BLaER1 (cell line): ENCODE data around the gene TMPRSS6.

Experiments used
- H3K27ac ChIP-seq: shearing (Covaris generic); formaldehyde crosslinking; 2 replicates; pipeline ENCODE4 v1.8.1; 2022
- H3K27me3 ChIP-seq: shearing (Covaris generic); formaldehyde crosslinking; 2 replicates; pipeline ENCODE4 v1.8.1; 2022
- H3K36me3 ChIP-seq: shearing (Covaris generic); formaldehyde crosslinking; 2 replicates; pipeline ENCODE4 v1.8.1; 2022
- H3K4me1 ChIP-seq: shearing (Covaris generic); formaldehyde crosslinking; 2 replicates; pipeline ENCODE4 v1.8.1; 2022
- H3K4me2 ChIP-seq: shearing (Covaris generic); formaldehyde crosslinking; 2 replicates; pipeline ENCODE4 v1.8.1; 2022
- H3K4me3 ChIP-seq: shearing (Covaris generic); formaldehyde crosslinking; 2 replicates; pipeline ENCODE4 v1.8.1; 2022
- H3K9ac ChIP-seq: shearing (Covaris generic); formaldehyde crosslinking; 2 replicates; pipeline ENCODE4 v1.8.1; 2022
- H3K9me3 ChIP-seq: shearing (Covaris generic); formaldehyde crosslinking; 2 replicates; pipeline ENCODE4 v1.8.1; 2022
- H4K20me1 ChIP-seq: shearing (Covaris generic); formaldehyde crosslinking; 2 replicates; pipeline ENCODE4 v1.8.1; 2022
- Cebpa-rat ChIP-seq: shearing (Covaris generic); IDR thresholded peaks from 2 replicates; pipeline ENCODE4 v1.8.1; 2022

TMPRSS6 gene

GRCh38 chr22:37090920-37091695 is 18.4 kb downstream of the TMPRSS6 start:
- no peaks in the 10 kb centered on the region for H3K36me3 ChIP-seq
- H4K20me1 ChIP-seq: no peaks in the 10 kb centered on the region
- H3K27ac ChIP-seq: no peak overlapping the region
- no peak overlapping the region for H3K9ac ChIP-seq
- no peaks in the 10 kb centered on the region for H3K27me3 ChIP-seq
- no peaks in the 10 kb centered on the region for H3K9me3 ChIP-seq
- H3K4me2 ChIP-seq: no peak overlapping the region
- TF ChIP-seq Cebpa-rat: no peak
- H3K4me1 ChIP-seq: 0 out of 2 replicates have a peak, but pooled peaks cover 1% of the 10 kb centered on the region
- H3K4me3 ChIP-seq: no peak overlapping the region

GRCh38 chr22:37089434-37089833 is 20.1 kb downstream of the TMPRSS6 start:
- peaks cover 14% of the 10 kb centered on the region for H3K4me1 ChIP-seq
- H3K9me3 ChIP-seq: no peaks in the 10 kb centered on the region
- no peak overlapping the region for H3K9ac ChIP-seq
- no peak overlapping the region for H3K4me3 ChIP-seq
- H3K27ac ChIP-seq: no peak overlapping the region
- no peaks in the 10 kb centered on the region for H3K36me3 ChIP-seq
- no peak overlapping the region for H3K4me2 ChIP-seq
- no peak for TF ChIP-seq Cebpa-rat
- no peaks in the 10 kb centered on the region for H4K20me1 ChIP-seq
- no peaks in the 10 kb centered on the region for H3K27me3 ChIP-seq

GRCh38 chr22:37088750-37089408 is 20.6 kb downstream of the TMPRSS6 start:
- H3K27me3 ChIP-seq: no peaks in the 10 kb centered on the region
- TF ChIP-seq Cebpa-rat: no peak
- H3K9ac ChIP-seq: no peak overlapping the region
- H4K20me1 ChIP-seq: no peaks in the 10 kb centered on the region
- no peak overlapping the region for H3K4me3 ChIP-seq
- no peaks in the 10 kb centered on the region for H3K36me3 ChIP-seq
- peaks cover 14% of the 10 kb centered on the region for H3K4me1 ChIP-seq
- H3K9me3 ChIP-seq: no peaks in the 10 kb centered on the region
- no peak overlapping the region for H3K27ac ChIP-seq
- no peak overlapping the region for H3K4me2 ChIP-seq

- no peak for TF ChIP-seq Cebpa-rat
- H3K27ac ChIP-seq: no peak overlapping the region
- no peaks in the 10 kb centered on the region for H4K20me1 ChIP-seq
- no peak overlapping the region for H3K9ac ChIP-seq
- no peaks in the 10 kb centered on the region for H3K9me3 ChIP-seq
- H3K4me3 ChIP-seq: no peak overlapping the region
- H3K27me3 ChIP-seq: no peaks in the 10 kb centered on the region
- peaks cover 14% of the 10 kb centered on the region for H3K4me1 ChIP-seq
- no peak overlapping the region for H3K4me2 ChIP-seq
- H3K36me3 ChIP-seq: no peaks in the 10 kb centered on the region
Observed at GRCh38 chr22:37088108-37088605, 21.4 kb downstream of the TMPRSS6 start.

- TF ChIP-seq Cebpa-rat: no peak
- H3K4me1 ChIP-seq: peaks cover 27% of the 10 kb centered on the region
- no peak overlapping the region for H3K9ac ChIP-seq
- no peaks in the 10 kb centered on the region for H3K9me3 ChIP-seq
- no peaks in the 10 kb centered on the region for H3K36me3 ChIP-seq
- no peak overlapping the region for H3K4me2 ChIP-seq
- H3K4me3 ChIP-seq: no peak overlapping the region
- H3K27me3 ChIP-seq: no peaks in the 10 kb centered on the region
- H4K20me1 ChIP-seq: no peaks in the 10 kb centered on the region
- H3K27ac ChIP-seq: no peak overlapping the region
Observed at GRCh38 chr22:37086184-37086583, 23.3 kb downstream of the TMPRSS6 start.

GRCh38 chr22:37084385-37084784 is 25.1 kb downstream of the TMPRSS6 start:
- no peak overlapping the region for H3K4me2 ChIP-seq
- H3K27me3 ChIP-seq: no peaks in the 10 kb centered on the region
- no peaks in the 10 kb centered on the region for H3K36me3 ChIP-seq
- no peak for TF ChIP-seq Cebpa-rat
- no peak overlapping the region for H3K27ac ChIP-seq
- H3K4me3 ChIP-seq: no peak overlapping the region
- no peaks in the 10 kb centered on the region for H3K9me3 ChIP-seq
- peaks cover 45% of the 10 kb centered on the region for H3K4me1 ChIP-seq
- H4K20me1 ChIP-seq: no peaks in the 10 kb centered on the region
- H3K9ac ChIP-seq: no peak overlapping the region

- Histone ChIP-seq H3K9me3 (no peaks in the 10 kb centered on the region), H3K9ac (no peak overlapping the region), H3K4me2 (no peak overlapping the region), H3K4me1 (peaks cover 50% of the 10 kb centered on the region), H3K27me3 (no peaks in the 10 kb centered on the region), H3K36me3 (no peaks in the 10 kb centered on the region), H3K27ac (no peak overlapping the region), H3K4me3 (no peak overlapping the region), H4K20me1 (no peaks in the 10 kb centered on the region)
- TF ChIP-seq Cebpa-rat: no peak
Observed at GRCh38 chr22:37083914-37084313, 25.6 kb downstream of the TMPRSS6 start.

- TF ChIP-seq Cebpa-rat: no peak
- H3K4me1 ChIP-seq: peaks cover 61% of the 10 kb centered on the region
- H3K27me3 ChIP-seq: no peaks in the 10 kb centered on the region
- no peaks in the 10 kb centered on the region for H4K20me1 ChIP-seq
- H3K4me3 ChIP-seq: no peak overlapping the region
- H3K9me3 ChIP-seq: no peaks in the 10 kb centered on the region
- no peak overlapping the region for H3K9ac ChIP-seq
- peak overlapping the region; percentile 74; the same call in 1 of the 2 replicates for H3K4me2 ChIP-seq
- no peak overlapping the region for H3K27ac ChIP-seq
- no peaks in the 10 kb centered on the region for H3K36me3 ChIP-seq
Observed at GRCh38 chr22:37082251-37082873, 27.2 kb downstream of the TMPRSS6 start.

GRCh38 chr22:37080838-37081237 is 28.7 kb downstream of the TMPRSS6 start:
- Histone ChIP-seq H3K36me3 (no peaks in the 10 kb centered on the region), H3K4me3 (no peak overlapping the region), H4K20me1 (no peaks in the 10 kb centered on the region), H3K27ac (0 out of 2 replicates have a peak overlapping the region, but pooled peaks have one; percentile 59), H3K4me2 (peak overlapping the region; percentile 74), H3K4me1 (peaks cover 57% of the 10 kb centered on the region), H3K27me3 (no peaks in the 10 kb centered on the region), H3K9me3 (no peaks in the 10 kb centered on the region), H3K9ac (no peak overlapping the region)
- TF ChIP-seq Cebpa-rat: no peak

GRCh38 chr22:37080438-37080837 is 29.1 kb downstream of the TMPRSS6 start:
- Histone ChIP-seq H3K36me3 (no peaks in the 10 kb centered on the region), H3K27me3 (no peaks in the 10 kb centered on the region), H3K27ac (peak overlapping the region; percentile 59), H3K4me3 (no peak overlapping the region), H3K4me1 (peaks cover 53% of the 10 kb centered on the region), H4K20me1 (no peaks in the 10 kb centered on the region), H3K9ac (peak overlapping the region; percentile 25; the same call in 1 of the 2 replicates), H3K9me3 (no peaks in the 10 kb centered on the region), H3K4me2 (peak overlapping the region; percentile 74)
- no peak for TF ChIP-seq Cebpa-rat
